RKO (cell line): Measurements from ENCODE around the gene TRAPPC4.
"Not testable (repeated sequence)": the region's sequence is repeated elsewhere in the genome, so short reads cannot be mapped to it uniquely, and the experiment has no call there.

Experiments used
- DNase-seq: peaks from one replicate; pipeline ENCODE4 v3.0.0-alpha.2; 2016; ENCODE audit warnings: low spot score

Gene TRAPPC4, protein sequence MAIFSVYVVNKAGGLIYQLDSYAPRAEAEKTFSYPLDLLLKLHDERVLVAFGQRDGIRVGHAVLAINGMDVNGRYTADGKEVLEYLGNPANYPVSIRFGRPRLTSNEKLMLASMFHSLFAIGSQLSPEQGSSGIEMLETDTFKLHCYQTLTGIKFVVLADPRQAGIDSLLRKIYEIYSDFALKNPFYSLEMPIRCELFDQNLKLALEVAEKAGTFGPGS

GRCh38 chr11:119018074-119018938 is at the start of gene TRAPPC4, which contains the start of gene RPS25:
Gene TRAPPC4, plus strand, starts transcription at chr11:119018766. Its CDS starts 30 bp downstream, at chr11:119018796.
Gene RPS25, minus strand, starts transcription at chr11:119018343. Its CDS starts 59 bp downstream, at chr11:119018284.
- peak; percentile 98 for DNase-seq

DNA sequence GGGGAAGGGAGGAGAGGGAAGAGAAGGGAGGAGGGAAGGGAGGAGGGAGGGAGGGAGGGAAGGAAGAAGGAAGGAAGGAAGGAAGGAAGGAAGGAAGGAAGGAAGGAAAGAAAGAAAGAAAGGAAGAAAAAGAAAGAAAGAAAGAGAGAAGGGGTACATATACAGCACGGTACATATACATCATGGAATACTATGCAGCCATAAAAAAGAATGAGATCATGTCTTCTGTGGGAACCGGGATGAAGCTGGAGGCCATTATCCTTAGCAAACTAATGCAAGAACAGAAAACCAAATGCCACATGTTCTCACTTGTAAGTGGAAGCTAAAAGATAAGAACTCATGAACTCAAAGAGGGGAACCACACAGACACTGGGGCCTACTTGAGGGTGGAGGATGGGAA is 49.1 kb upstream of the TRAPPC4 start:
- DNase-seq = not testable (repeated sequence)

- no peak for DNase-seq
Measured at GRCh38 chr11:118971646-118972045, 46.9 kb upstream of the TRAPPC4 start, which contains the start of gene FOXR1. Gene FOXR1, plus strand, starts transcription at chr11:118971761. Its CDS starts 171 bp downstream, at chr11:118971932.

- DNase-seq = no peak
Measured at GRCh38 chr11:118973985-118974384, 44.6 kb upstream of the TRAPPC4 start.

DNA sequence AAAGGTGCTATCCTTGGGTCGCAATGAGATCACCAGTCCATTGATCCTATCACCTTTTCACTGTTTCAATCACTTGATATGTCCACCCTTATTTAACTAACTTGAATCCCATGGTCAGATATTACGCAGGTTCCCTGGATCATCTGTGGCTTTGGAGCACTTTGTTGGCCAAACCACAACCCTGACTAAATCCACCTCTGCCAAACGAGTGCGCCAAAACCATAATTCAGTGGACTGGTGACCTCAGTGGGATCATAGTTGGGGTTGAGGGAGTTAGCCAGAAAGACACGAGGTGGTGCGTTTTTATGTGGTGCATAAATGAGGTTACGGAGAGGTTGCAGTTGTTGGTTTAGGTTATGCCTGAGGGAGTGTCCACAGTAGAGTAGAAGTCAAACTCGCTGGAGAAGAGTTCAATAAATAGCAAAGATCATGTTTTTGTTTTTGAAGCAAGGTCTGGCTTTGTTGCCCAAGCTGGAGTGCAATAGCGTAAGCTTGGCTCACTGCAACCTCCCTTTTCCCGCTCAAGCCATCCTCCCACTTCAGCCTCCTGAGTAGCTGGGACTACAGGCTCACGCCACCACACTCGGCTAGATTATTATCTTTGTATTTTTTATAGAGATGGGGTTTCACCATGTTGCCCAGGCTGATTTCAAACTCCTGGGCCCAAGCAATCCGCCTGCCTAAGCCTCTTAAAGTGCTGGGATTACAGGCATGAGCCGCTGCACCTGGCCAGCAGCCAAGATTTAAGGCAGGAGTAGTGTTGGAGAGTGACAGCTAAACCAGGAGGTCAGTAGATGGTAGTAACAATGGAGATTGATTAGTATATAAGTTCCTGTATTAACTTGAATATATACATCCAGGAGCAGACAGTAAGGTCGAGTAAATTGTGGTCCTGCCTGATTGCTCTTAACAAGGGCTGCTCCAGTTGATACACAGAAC is 42.5 kb upstream of the TRAPPC4 start:
- no peak for DNase-seq

DNA sequence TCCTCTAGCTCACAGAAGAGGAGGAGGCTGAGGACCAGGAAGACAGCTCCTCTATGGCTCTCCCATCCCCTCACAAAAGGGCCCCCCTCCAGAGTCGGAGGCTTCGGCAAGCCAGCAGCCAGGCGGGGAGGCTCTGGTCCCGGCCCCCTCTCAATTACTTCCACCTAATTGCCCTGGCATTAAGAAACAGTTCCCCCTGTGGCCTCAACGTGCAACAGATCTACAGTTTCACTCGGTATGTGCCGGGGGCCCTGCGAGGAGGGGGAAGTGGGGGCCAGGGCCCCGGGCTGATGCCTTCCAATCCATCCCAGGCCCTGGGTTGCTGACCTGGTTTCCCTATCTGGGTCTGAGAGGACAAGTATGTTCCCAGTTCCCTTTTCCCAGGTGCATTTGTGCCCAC is 39.1 kb upstream of the TRAPPC4 start:
- DNase-seq = no peak

- no peak for DNase-seq
Measured at GRCh38 chr11:118980191-118980881, 38.2 kb upstream of the TRAPPC4 start.

GRCh38 chr11:118984337-118984736 is 34.2 kb upstream of the TRAPPC4 start:
- DNase-seq = not testable (repeated sequence)

GRCh38 chr11:118984825-118985224 is 33.7 kb upstream of the TRAPPC4 start:
- DNase-seq = no peak

DNA sequence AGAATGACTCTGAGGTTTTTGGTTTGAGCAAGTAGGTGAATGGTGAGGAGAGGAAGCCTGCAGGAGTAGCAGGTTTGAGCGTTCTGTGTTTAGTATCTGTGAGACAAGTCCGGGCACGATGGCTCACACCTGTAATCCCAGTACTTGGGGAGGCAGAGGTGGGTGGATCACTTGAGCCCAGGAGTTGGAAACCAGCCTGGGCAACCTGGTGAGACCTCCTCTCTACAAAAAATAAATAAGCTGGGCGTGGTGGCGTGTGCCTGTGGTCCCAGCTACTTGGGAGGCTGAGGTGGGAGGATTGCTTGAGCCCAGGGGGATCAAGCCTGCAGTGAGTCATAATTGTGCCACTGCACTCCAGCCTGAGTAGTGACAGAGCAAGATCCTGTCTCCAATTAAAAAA is 30.3 kb upstream of the TRAPPC4 start:
- DNase-seq = no peak

- not testable (repeated sequence) for DNase-seq
Measured at GRCh38 chr11:118991486-118992038, 27.0 kb upstream of the TRAPPC4 start.

- peak; percentile 85 for DNase-seq
Measured at GRCh38 chr11:118996926-118997626, 21.5 kb upstream of the TRAPPC4 start.

- peak; percentile 94 for DNase-seq
Measured at GRCh38 chr11:118997627-118998387, 20.8 kb upstream of the TRAPPC4 start, which contains the start of gene CENATAC. Gene CENATAC, plus strand, starts transcription at chr11:118998138. Its CDS starts 60 bp downstream, at chr11:118998198.

DNA sequence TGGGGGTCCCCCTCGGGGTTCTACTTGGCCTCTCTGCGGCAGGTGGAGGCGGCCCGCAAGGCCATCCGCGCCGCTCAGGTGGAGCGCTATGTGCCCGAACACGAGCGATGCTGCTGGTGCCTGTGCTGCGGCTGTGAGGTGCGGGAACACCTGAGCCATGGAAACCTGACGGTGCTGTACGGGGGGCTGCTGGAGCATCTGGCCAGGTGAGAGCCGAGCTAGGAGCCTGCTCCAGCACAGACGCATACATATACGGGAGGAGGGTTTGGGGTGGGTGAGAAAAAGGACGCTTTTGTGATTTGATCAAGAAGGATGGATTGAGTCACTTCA is 20.2 kb upstream of the TRAPPC4 start:
- no peak for DNase-seq

DNA sequence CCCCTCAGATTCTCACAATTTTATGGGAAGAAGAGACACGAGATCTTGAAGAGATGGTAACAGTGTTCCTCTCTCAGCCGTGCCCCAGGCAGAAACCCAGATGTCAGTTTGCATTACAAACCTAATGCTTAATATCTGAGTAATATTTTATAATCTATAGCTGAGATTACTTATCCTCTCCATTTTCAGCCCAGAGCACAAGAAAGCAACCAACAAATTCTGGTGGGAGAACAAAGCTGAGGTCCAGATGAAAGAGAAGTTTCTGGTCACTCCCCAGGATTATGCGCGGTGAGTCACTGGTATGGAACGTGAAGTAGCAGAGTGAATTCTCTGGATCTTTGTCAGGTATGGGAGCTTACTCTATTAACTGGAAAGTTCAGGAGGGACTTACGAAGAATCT is 19.7 kb upstream of the TRAPPC4 start:
- DNase-seq = peak; percentile 86

DNA sequence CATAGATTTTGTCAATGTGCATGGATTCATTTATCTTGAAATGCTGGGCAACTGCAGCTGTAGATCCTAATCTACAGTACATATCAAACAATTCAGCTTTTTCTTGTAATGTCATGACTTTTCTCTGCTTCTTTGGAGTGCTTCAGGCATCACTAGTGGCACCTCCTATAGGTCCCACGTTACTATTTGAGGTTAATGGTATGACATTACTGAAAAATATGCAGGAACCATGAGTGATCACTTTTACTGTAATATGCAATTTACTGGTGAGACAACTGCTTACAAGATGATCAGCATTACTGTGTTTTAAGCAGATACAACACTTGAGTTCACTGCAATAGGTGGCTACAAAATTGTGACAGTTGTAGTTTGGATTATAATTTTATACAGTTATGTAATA is 17.7 kb upstream of the TRAPPC4 start:
- peak; percentile 84 for DNase-seq

- DNase-seq = no peak
Measured at GRCh38 chr11:119006656-119007055, 11.9 kb upstream of the TRAPPC4 start.

- DNase-seq = no peak
Measured at GRCh38 chr11:119011476-119012053, 7.0 kb upstream of the TRAPPC4 start.

DNA sequence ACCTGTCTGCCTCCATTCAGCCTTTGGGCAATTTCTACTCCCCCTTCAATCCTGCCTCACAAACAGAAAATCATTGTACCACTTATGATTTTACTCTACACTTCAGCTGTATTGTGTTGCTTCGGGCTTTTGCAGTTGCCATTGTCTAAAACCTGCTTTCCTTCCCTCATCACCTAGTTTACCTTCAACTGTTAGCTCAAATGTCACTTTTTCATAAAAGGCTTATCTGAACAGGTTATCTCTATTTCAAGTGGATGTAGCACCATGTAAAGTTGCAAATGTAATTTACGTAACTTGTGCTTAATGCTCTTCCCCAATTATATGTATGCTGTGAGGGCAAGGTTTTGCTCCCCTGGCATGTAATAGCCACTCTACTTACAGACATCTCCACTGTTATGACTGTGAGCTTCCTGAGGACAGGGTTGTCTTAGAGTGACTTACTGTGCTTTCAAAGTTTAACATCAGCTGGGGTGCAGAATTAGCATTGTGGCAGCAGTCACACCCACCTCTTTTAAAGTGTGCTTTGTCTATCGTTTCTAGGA is 5.9 kb upstream of the TRAPPC4 start:
- no peak for DNase-seq
